MM.1S (cell line): ENCODE data around the gene DSEL.

Experiments
- CTCF ChIP-seq: fragments of 300-600 bp; sonication (generic); IDR thresholded peaks from 2 replicates; pipeline ENCODE4 v1.5.1; 2016; ENCODE audit warnings: antibody characterized with exemption, low read length, mixed read lengths
- EZH2 ChIP-seq: fragments of 300-600 bp; sonication (generic); optimal IDR thresholded peaks from 2 replicates; pipeline ENCODE3; 2017; ENCODE audit warnings: low read depth, mild to moderate bottlenecking, antibody characterized with exemption, low read length, mixed read lengths
- EZH2phosphoT487 ChIP-seq: fragments of 300-600 bp; sonication (generic); IDR thresholded peaks from 2 replicates; pipeline ENCODE4 v1.6.1; 2018; ENCODE audit warnings: antibody characterized with exemption, low read length

GRCh38 chr18:67549946-67550345, 33.4 kb upstream of the DSEL start:
- TF ChIP-seq CTCF (no peak), EZH2 (no peak), EZH2phosphoT487 (no peak)
